Panc1 (cell line): ENCODE measurements around the gene SULT2B1. TPM values are rescaled to one million over a fixed set of nuclear protein-coding genes. Genes with fewer than 3 reads are reported as not detected.
A peak's percentile ranks its signal among the peaks of the same experiment; 100 is the strongest.

ENCODE experiments used
- ATAC-seq: fragments of 200-7000 bp; cut with Tn5 transposase; 2 replicates; pipeline ENCODE4 v1.9.1; 2020; ENCODE audit warnings: mild to moderate bottlenecking, moderate library complexity
- BruUV-seq: library from RNA; stranded (reverse); fragments of 400-500 nt; replicated peaks from 2 replicates; lab custom pipeline; 2021; lab: Mats Ljungman, UMichigan
- CTCF ChIA-PET: fragments of 300-600 bp; sonication (Branson Sonifier 250); formaldehyde crosslinking; loops from one replicate; lab custom pipeline; 2022; ENCODE audit warnings: antibody characterized with exemption; lab: Charles Lee
- POLR2A ChIA-PET: fragments of 300-600 bp; sonication (Branson Sonifier 250); formaldehyde crosslinking; loops from one replicate; lab custom pipeline; 2022; ENCODE audit warnings: antibody characterized with exemption; lab: Charles Lee
- DNase-seq: peaks from one replicate; pipeline ENCODE4 v3.0.0-alpha.2; 2010; ENCODE audit warnings: low read depth, low spot score
- H3K27ac ChIP-seq: 2 replicates; pipeline ENCODE4 v1.5.1; 2011; ENCODE audit warnings: mild to moderate bottlenecking, low read length, inconsistent platforms
- H3K27me3 ChIP-seq: fragments of 200-500 bp; sonication (Bioruptor generic); 2 replicates; pipeline ENCODE4 v1.6.0; 2014; ENCODE audit warnings: low read length, inconsistent platforms; ENCODE audit not compliant: control insufficient read depth, insufficient read depth
- H3K36me3 ChIP-seq: fragments of 200-500 bp; sonication (Bioruptor generic); 2 replicates; pipeline ENCODE4 v1.5.1; 2014; ENCODE audit warnings: inconsistent platforms, mild to moderate bottlenecking, low read length, moderate library complexity; ENCODE audit not compliant: control insufficient read depth, insufficient read depth
- H3K4me1 ChIP-seq: 2 replicates; pipeline ENCODE4 v1.5.1; 2011; ENCODE audit warnings: inconsistent platforms, mild to moderate bottlenecking, low read length, moderate library complexity; ENCODE audit not compliant: control insufficient read depth, insufficient read depth
- H3K4me3 ChIP-seq, 2 experiments: 2 replicates each; pipeline ENCODE4 v1.5.1; 2011 to 2012; ENCODE audit warnings: low read depth in 2 of 2, low read length in 2 of 2, mild to moderate bottlenecking in 2 of 2, inconsistent platforms in 1 of 2, moderate library complexity in 1 of 2
- H3K9me3 ChIP-seq: fragments of 200-500 bp; sonication (Bioruptor generic); 2 replicates; pipeline ENCODE4 v1.5.1; 2014; ENCODE audit warnings: low read depth, mild to moderate bottlenecking, inconsistent platforms, low read length, moderate library complexity; ENCODE audit not compliant: control insufficient read depth, insufficient read depth
- CTCF ChIP-seq: fragments of 450-650 bp; IDR thresholded peaks from 2 replicates; pipeline ENCODE4 v1.5.1; 2017; ENCODE audit warnings: mild to moderate bottlenecking
- POLR2AphosphoS5 ChIP-seq: IDR thresholded peaks from 2 replicates; pipeline ENCODE4 v1.6.1; 2012; ENCODE audit warnings: mild to moderate bottlenecking, low read depth, low read length, moderate library complexity
- REST ChIP-seq, 2 experiments: IDR thresholded peaks; 2 replicates each; pipeline ENCODE4 v1.6.1; 2011 to 2012; ENCODE audit warnings: low read depth in 2 of 2, control low read depth in 1 of 2, low read length in 1 of 2, mild to moderate bottlenecking in 1 of 2, moderate library complexity in 1 of 2; ENCODE audit not compliant: insufficient read depth in 1 of 2
- SIN3A ChIP-seq: IDR thresholded peaks from 2 replicates; pipeline ENCODE4 v1.6.1; 2012; ENCODE audit warnings: low read depth, mild to moderate bottlenecking, low read length, moderate library complexity, borderline replicate concordance; ENCODE audit not compliant: insufficient read depth
- TCF7L2 ChIP-seq: IDR thresholded peaks from 2 replicates; pipeline ENCODE4 v1.6.1; 2011; ENCODE audit warnings: mild to moderate bottlenecking, low read depth, low read length, inconsistent platforms
- in situ Hi-C: cut with HindIII; loops from 2 replicates; pipeline ENCODE4 v1.10.0; 2016; ENCODE audit warnings: low sequenced_read_pairs, low pct_unique_long_range_greater_than_20kb
- intact Hi-C: fragments of 100-400 bp; cut with micrococcal nuclease; formaldehyde crosslinking; loops from one replicate; pipeline ENCODE4 v1.10.0; 2022; ENCODE audit not compliant: unreplicated experiment
- total RNA-seq: library from RNA; stranded (reverse); gene quantifications from one replicate; pipeline ENCODE4 v1.2.1, GENCODE V29; 2021; ENCODE audit not compliant: unreplicated experiment

SULT2B1 gene
- total RNA-seq, 1 experiment from 2014 or later = 3.6 TPM

GRCh38 chr19:48539503-48540096 is 12.4 kb upstream of the SULT2B1 start:
- BruUV-seq = no TSS peak
- H3K4me1 ChIP-seq = peaks cover 3% of the 10 kb centered on the region
- H3K4me3 ChIP-seq = no peak overlapping the region
- DNase-seq (no peak), ATAC-seq (no peak)
- H3K27me3 ChIP-seq = no peaks in the 10 kb centered on the region
- H3K9me3 ChIP-seq = no peaks in the 10 kb centered on the region
- TF ChIP-seq REST (IDR thresholded peaks at IDR 0.05; ENCODE audit: insufficient read depth in 1 of 2, low read depth in 2 of 2, low read length in 1 of 2) = no peak
- no peak for TF ChIP-seq SIN3A
- no peak for TF ChIP-seq POLR2AphosphoS5
- TF ChIP-seq CTCF = no peak
- no peak for TF ChIP-seq TCF7L2
- CTCF ChIA-PET = interaction anchor here (0.5 to 0.7 kb wide), 3 partner anchors 16 to 148 kb away, joined by 3 to 19 read pairs (median 4); partner anchors contain the start of gene KDELR1
- H3K36me3 ChIP-seq = no peaks in the 10 kb centered on the region
- in situ Hi-C loops (no loop called here), intact Hi-C loops (no loop called here)
- POLR2A ChIA-PET = interaction anchor here (0.5 kb wide), 1 partner anchor 219 kb away, joined by 13 read pairs; no protein-coding TSS in a partner anchor
- H3K27ac ChIP-seq = no peak overlapping the region

GRCh38 chr19:48540110-48540509 is 11.9 kb upstream of the SULT2B1 start:
- no TSS peak for BruUV-seq
- CTCF ChIA-PET = interaction anchor here (0.5 kb wide), 1 partner anchor 17 kb away, joined by 4 read pairs; no protein-coding TSS in a partner anchor
- intact Hi-C loops = no loop called here
- H3K27ac ChIP-seq = no peak overlapping the region
- DNase-seq (no peak), ATAC-seq (peak; percentile 65)
- TF ChIP-seq REST (IDR thresholded peaks at IDR 0.05; ENCODE audit: insufficient read depth in 1 of 2, low read depth in 2 of 2, low read length in 1 of 2) (no peak), CTCF (no peak), SIN3A (no peak), POLR2AphosphoS5 (no peak), TCF7L2 (no peak)
- in situ Hi-C loops = no loop called here
- no peaks in the 10 kb centered on the region for H3K27me3 ChIP-seq
- peaks cover 3% of the 10 kb centered on the region for H3K4me1 ChIP-seq
- H3K4me3 ChIP-seq = no peak overlapping the region
- H3K9me3 ChIP-seq = no peaks in the 10 kb centered on the region
- no peaks in the 10 kb centered on the region for H3K36me3 ChIP-seq
- POLR2A ChIA-PET = no interaction called here
